Activated CD8-positive, alpha-beta T cell treated with anti-CD3 and anti-CD28 coated beads for 36 hours (primary cell): Measurements from ENCODE around the gene NCOR2. TPM values are rescaled to one million over a fixed set of nuclear protein-coding genes. Genes with fewer than 3 reads are reported as not detected.

Source experiments
- ATAC-seq: fragments of 200-7000 bp; cut with Tn5 transposase; one replicate; pipeline ENCODE4 v1.10.0; 2021; ENCODE audit warnings: mild to moderate bottlenecking, moderate library complexity
- CTCF ChIA-PET: fragments of 350-600 bp; sonication (Branson Sonifier 250); formaldehyde crosslinking; loops from one replicate; lab custom pipeline; 2021; ENCODE audit warnings: antibody characterized with exemption; lab: Charles Lee
- POLR2A ChIA-PET: fragments of 350-600 bp; sonication (Branson Sonifier 250); formaldehyde crosslinking; loops from one replicate; lab custom pipeline; 2021; ENCODE audit warnings: antibody characterized with exemption; lab: Charles Lee
- DNase-seq: peaks from one replicate; pipeline ENCODE4 v3.0.0-alpha.2; 2020
- H3K27ac Mint-ChIP-seq: one replicate; pipeline ENCODE4 v1.8.0; 2021; ENCODE audit warnings: mild to moderate bottlenecking, mixed read lengths
- H3K27me3 Mint-ChIP-seq: one replicate; pipeline ENCODE4 v1.8.0; 2021; ENCODE audit warnings: mixed read lengths
- H3K36me3 Mint-ChIP-seq: one replicate; pipeline ENCODE4 v1.8.0; 2021; ENCODE audit warnings: low read depth, mixed read lengths
- H3K4me1 Mint-ChIP-seq: one replicate; pipeline ENCODE4 v1.8.0; 2021; ENCODE audit warnings: low read depth, mixed read lengths
- H3K4me3 Mint-ChIP-seq: one replicate; pipeline ENCODE4 v1.8.0; 2021; ENCODE audit warnings: mild to moderate bottlenecking, moderate library complexity, mixed read lengths
- H3K9me3 Mint-ChIP-seq: one replicate; pipeline ENCODE4 v1.8.0; 2021; ENCODE audit warnings: mixed read lengths
- intact Hi-C: fragments of 100-400 bp; cut with micrococcal nuclease; formaldehyde crosslinking; loops from one replicate; pipeline ENCODE4 v1.10.0; 2022
- total RNA-seq, 2 experiments: library from RNA; stranded (reverse); gene quantifications; one replicate each; pipeline ENCODE4 v1.2.3, GENCODE V29; 2021
- TF ChIP-seq, protein P1 (sequence below): fragments of 200-600 bp; IDR thresholded peaks from one replicate; pipeline ENCODE4 v1.8.0; 2022; ENCODE audit warnings: antibody characterized with exemption, mild to moderate bottlenecking

The NCOR2 gene
- total RNA-seq, 2 experiments from 2014 or later, result 105 to 110 TPM

DNA sequence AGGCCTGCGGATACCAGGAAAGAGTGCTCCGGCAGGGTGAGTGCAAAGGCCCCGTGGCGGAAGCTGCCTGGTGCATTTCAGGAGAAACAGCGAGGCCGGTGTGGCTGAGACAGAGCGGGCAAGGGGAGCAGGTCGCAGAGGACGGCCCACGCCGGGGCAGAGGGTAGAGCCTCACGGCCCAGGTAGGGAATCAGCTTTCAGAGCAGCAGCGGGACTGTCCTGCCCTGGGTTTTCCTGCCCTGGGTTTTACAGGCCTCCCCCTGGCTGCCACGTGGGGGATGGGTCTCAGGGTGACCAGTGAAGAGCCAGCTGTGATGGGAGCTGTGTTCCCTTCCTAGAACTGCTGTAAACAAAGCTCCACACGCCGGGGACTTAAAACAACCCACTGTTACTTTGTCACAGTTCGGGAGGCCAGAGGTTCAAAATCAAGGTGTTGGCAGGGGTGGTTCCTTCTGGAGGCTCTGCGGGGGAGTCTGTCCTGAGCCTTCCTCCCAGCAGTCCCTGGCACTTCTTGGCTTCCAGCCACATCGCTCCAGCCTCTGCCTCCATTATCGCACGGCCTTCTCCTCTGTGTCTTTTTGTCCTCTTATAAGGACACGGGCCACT, 10.4 kb downstream of the NCOR2 start:
- ATAC-seq (no peak), DNase-seq (no peak)
- Mint-ChIP-seq H3K36me3 (peaks cover 1% of the 10 kb centered on the region), H3K4me1 (peaks cover 51% of the 10 kb centered on the region), H3K27ac (no peak overlapping the region), H3K27me3 (no peaks in the 10 kb centered on the region), H3K9me3 (no peaks in the 10 kb centered on the region), H3K4me3 (no peak overlapping the region)
- intact Hi-C loops, result loop anchor here (10.0 kb wide), 1 partner anchor 208 kb away; no protein-coding TSS in a partner anchor
- ChIA-PET CTCF (no interaction called here), POLR2A (interaction anchor here (1.6 kb wide), 1 partner anchor 9 kb away, joined by 7 read pairs; no protein-coding TSS in a partner anchor)
- TF ChIP-seq, protein P1, sequence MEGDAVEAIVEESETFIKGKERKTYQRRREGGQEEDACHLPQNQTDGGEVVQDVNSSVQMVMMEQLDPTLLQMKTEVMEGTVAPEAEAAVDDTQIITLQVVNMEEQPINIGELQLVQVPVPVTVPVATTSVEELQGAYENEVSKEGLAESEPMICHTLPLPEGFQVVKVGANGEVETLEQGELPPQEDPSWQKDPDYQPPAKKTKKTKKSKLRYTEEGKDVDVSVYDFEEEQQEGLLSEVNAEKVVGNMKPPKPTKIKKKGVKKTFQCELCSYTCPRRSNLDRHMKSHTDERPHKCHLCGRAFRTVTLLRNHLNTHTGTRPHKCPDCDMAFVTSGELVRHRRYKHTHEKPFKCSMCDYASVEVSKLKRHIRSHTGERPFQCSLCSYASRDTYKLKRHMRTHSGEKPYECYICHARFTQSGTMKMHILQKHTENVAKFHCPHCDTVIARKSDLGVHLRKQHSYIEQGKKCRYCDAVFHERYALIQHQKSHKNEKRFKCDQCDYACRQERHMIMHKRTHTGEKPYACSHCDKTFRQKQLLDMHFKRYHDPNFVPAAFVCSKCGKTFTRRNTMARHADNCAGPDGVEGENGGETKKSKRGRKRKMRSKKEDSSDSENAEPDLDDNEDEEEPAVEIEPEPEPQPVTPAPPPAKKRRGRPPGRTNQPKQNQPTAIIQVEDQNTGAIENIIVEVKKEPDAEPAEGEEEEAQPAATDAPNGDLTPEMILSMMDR, result no peak

DNA sequence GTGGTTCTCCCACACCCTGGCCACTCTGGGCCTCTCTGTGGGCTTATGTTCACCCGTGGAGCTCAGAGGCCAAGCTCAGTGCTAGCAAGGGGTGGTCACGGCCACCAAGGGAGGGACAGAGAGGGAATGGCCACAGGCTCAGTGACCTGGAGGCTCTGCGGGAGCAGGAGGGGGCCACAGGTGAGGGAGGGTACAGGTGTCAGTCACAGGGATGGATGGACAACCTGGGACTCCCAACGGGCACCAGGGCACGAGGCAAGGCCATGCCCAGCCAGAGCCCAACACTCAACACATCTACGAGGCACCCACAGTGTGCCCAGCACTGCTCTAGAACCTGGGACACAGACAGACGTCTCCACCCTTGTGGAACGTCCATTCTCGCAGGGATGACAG, 11.3 kb downstream of the NCOR2 start:
- Mint-ChIP-seq H3K36me3 (peaks cover 1% of the 10 kb centered on the region), H3K4me3 (no peak overlapping the region), H3K27me3 (no peaks in the 10 kb centered on the region), H3K27ac (no peak overlapping the region), H3K4me1 (peaks cover 52% of the 10 kb centered on the region), H3K9me3 (no peaks in the 10 kb centered on the region)
- POLR2A ChIA-PET, result no interaction called here
- ATAC-seq, result no peak
- intact Hi-C loops, result loop anchor here (10.0 kb wide), 1 partner anchor 209 kb away; no protein-coding TSS in a partner anchor
- CTCF ChIA-PET, result no interaction called here
- DNase-seq, result no peak
- TF ChIP-seq, protein P1, result no peak

DNA sequence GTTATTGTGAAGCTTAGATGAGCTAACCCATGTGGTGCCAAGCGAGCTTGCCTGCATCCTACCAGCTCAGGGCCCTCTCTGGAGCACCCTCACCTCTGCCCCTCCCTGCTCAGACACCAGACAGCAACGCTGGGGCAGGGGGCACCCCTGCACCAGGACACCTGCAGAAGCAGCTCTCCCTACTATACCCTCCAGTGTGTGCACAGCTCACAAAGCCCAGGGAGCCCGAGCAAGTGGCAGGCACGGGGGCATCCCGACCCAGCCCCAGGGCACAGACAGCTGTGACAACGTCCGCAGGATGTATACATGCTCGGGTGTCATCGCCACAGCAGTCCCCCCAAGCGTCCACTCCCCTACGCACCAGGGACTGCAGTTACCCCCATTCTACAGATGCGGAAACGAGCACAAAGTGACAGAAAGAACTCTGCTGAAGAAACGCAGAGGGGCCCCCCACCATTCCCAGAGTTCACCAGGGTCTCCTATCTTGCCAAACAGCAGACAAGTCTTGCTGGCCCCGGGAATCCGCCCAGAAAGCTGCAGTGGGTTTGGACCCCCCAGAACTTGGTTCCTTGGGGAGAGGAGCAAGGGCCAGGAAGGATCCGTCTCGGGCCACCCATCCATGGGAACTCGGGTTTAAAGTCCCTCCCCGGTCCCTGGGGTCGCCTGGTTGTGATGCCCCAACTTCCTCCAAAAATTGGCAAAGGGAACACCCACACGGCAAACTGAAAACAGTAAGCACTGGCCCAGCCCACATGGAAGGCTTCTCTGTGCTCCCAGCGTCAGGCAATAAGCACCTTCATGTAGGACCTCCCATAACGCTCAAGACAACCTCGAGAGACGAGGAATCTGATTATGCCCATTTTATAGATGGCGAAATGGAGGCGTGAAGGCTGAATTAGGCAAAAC, 12.0 kb downstream of the NCOR2 start:
- no peak for ATAC-seq

DNA sequence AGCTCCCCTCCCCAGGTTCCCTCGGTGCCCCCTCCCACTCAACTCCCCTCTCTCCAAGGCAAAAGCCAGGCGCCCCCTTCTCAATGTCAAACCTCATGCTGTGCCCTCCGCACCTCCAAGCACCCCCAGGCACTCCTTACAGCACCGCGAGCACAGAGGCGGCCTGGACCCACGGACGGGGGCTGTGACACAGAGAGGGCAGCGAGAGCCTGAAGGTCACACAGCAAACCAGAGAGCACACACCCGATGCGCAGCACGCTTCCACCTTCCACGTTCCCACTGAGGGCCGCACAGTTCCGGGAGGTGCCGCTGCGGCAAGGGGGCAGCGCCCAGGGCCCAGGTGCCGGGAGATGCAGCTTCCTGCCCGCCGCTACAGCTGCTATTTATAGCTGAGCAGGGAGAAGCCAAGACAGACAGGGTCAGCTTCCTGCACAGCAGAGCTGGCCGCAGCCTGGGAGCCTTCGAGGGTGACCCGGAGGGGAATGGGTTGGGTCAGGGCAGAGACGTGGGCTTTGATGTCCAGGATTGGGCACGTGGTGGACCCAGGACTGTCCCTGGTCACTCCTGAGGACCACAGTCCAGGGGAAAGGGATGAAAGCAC, 12.9 kb downstream of the NCOR2 start:
- Mint-ChIP-seq H3K9me3 (no peaks in the 10 kb centered on the region), H3K27ac (no peak overlapping the region), H3K4me3 (no peak overlapping the region), H3K36me3 (peaks cover 1% of the 10 kb centered on the region), H3K27me3 (no peaks in the 10 kb centered on the region), H3K4me1 (peaks cover 63% of the 10 kb centered on the region)
- POLR2A ChIA-PET, result interaction anchor here (0.6 to 1.1 kb wide), 5 partner anchors 9 to 213 kb away, joined by 3 read pairs; no protein-coding TSS in a partner anchor
- DNase-seq, result peak; percentile 36
- intact Hi-C loops, result loop anchor here (10.0 kb wide), 1 partner anchor 210 kb away; no protein-coding TSS in a partner anchor
- TF ChIP-seq, protein P1, result no peak
- CTCF ChIA-PET, result interaction anchor here (0.9 to 3.4 kb wide), 4 partner anchors 10 to 212 kb away, joined by 4 to 9 read pairs (median 6); no protein-coding TSS in a partner anchor
- peak; percentile 60 for ATAC-seq

More for the DNA sequence above, 12.0 kb downstream of the NCOR2 start:
- DNase-seq, result no peak
- CTCF ChIA-PET, result interaction anchor here (0.9 to 3.4 kb wide), 4 partner anchors 9 to 211 kb away, joined by 4 to 9 read pairs (median 6); no protein-coding TSS in a partner anchor
- Mint-ChIP-seq H3K36me3 (peaks cover 1% of the 10 kb centered on the region), H3K27ac (no peak overlapping the region), H3K9me3 (no peaks in the 10 kb centered on the region), H3K4me3 (no peak overlapping the region), H3K27me3 (no peaks in the 10 kb centered on the region), H3K4me1 (peaks cover 55% of the 10 kb centered on the region)
- TF ChIP-seq, protein P1, result no peak
- intact Hi-C loops, result loop anchor here (10.0 kb wide), 1 partner anchor 209 kb away; no protein-coding TSS in a partner anchor
- POLR2A ChIA-PET, result interaction anchor here (0.6 to 1.1 kb wide), 4 partner anchors 9 to 213 kb away, joined by 3 read pairs; no protein-coding TSS in a partner anchor
